ENCODE measurements around the gene PTCD2. TPM values are rescaled to one million over a fixed set of nuclear protein-coding genes. Genes with fewer than 3 reads are reported as not detected.

PTCD2 gene
- total and polyA plus RNA-seq, 9 of the 15 experiments (the other 6 are each of a cell fraction or from before 2014, with no cell fraction given), result 11.9 to 28.5 (median 18.6) TPM

- Histone ChIP-seq H3K79me2 (ENCODE audit: control insufficient read depth, insufficient read depth, low read length) (no peaks in the 10 kb centered on the region), H3K4me2 (ENCODE audit: insufficient read depth, low read length) (no peak overlapping the region), H3K9me3 (replicated peaks; ENCODE audit: control insufficient read depth, insufficient read depth, low read depth, low read length) (no peaks in the 10 kb centered on the region; the same call in 1 of the 2 replicates), H3K9me1 (ENCODE audit: control insufficient read depth, insufficient read depth, low read length) (no peaks in the 10 kb centered on the region), H3K36me3 (ENCODE audit: control insufficient read depth, insufficient read depth, low read length) (no peaks in the 10 kb centered on the region), H4K20me1 (replicated peaks; ENCODE audit: control insufficient read depth, insufficient read depth, low read length) (no peaks in the 10 kb centered on the region), H3K4me1 (replicated peaks in 1 of 2; ENCODE audit: control insufficient read depth in 2 of 2, insufficient read depth in 2 of 2, low read length in 2 of 2) (no peaks in the 10 kb centered on the region), H3K27me3 (ENCODE audit: control insufficient read depth in 2 of 2, insufficient read depth in 2 of 2, low read length in 2 of 2) (peaks cover 14 to 17% of the 10 kb centered on the region in 2 experiments), H3K27ac (ENCODE audit: extremely low read depth, low read depth, low read length) (no peak overlapping the region), H2AFZ (ENCODE audit: low read depth, low read length) (no peak overlapping the region), H3K9ac (ENCODE audit: insufficient read depth in 1 of 2, low read depth in 2 of 2, low read length in 2 of 2) (no peak overlapping the region), H3K4me3 (no peak overlapping the region)
- CTCF ChIA-PET (ENCODE audit: low intra/inter-chr PET ratio), result no interaction called here
- ATAC-seq (no peak), FAIRE-seq (no peak), DNase-seq (ENCODE audit: extremely low read depth in 1 of 4, low spot score in 3 of 4) (no peak)
- no TSS peak for BruUV-seq (replicated peaks)
- intact Hi-C loops (cut with micrococcal nuclease) (no loop called here), in situ Hi-C loops (cut with MboI) (no loop called here)
- no peak for TF ChIP-seq MTA3 (IDR thresholded peaks at IDR 0.05; ENCODE audit: borderline replicate concordance)
- no peak for TF ChIP-seq THAP12 (CRISPR knock-in tag; IDR thresholded peaks at IDR 0.05)
- TF ChIP-seq SNIP1 (IDR thresholded peaks at IDR 0.05; ENCODE audit: low read depth), result no peak
- TF ChIP-seq RAD21 (CRISPR knock-in tag; conservative IDR thresholded peaks at IDR 0.05 in 1 of 2, IDR thresholded peaks at IDR 0.05 in 1 of 2), result no peak
- no peak for TF ChIP-seq FOXJ3 (CRISPR knock-in tag; IDR thresholded peaks at IDR 0.05)
- TF ChIP-seq HDGF (IDR thresholded peaks at IDR 0.05), result no peak
- TF ChIP-seq NR3C1 (CRISPR knock-in tag; IDR thresholded peaks at IDR 0.05), result no peak
- no peak for TF ChIP-seq GATAD2B (IDR thresholded peaks at IDR 0.05; ENCODE audit: borderline replicate concordance)
- no peak for TF ChIP-seq CLOCK (CRISPR knock-in tag; IDR thresholded peaks at IDR 0.05; ENCODE audit: borderline replicate concordance)
- no peak for TF ChIP-seq CHD2 (IDR thresholded peaks at IDR 0.05; ENCODE audit: low read depth, low read length)
- TF ChIP-seq BCLAF1 (IDR thresholded peaks at IDR 0.05; ENCODE audit: borderline replicate concordance in 1 of 2, control insufficient read depth in 1 of 2, low read depth in 2 of 2, low read length in 1 of 2), result no peak
- no peak for TF ChIP-seq YBX1 (IDR thresholded peaks at IDR 0.05)
- POLR2A ChIA-PET, result no interaction called here
- WGBS (ENCODE audit: insufficient coverage, low coverage, missing lambda C conversion rate), result 0% methylated on average over 1 of the region's 1 CpG
Measured at GRCh38 chr5:72392326-72392733, 72.2 kb downstream of the PTCD2 start.
